DOHH2 (cell line): ENCODE results near the gene TAF1.
"Not testable (repeated sequence)": the region's sequence is repeated elsewhere in the genome, so short reads cannot be mapped to it uniquely, and the experiment has no call there.

Experiments
- CTCF ChIP-seq: fragments of 200-600 bp; sonication (generic); IDR thresholded peaks from one replicate; pipeline ENCODE4 v1.5.1; 2014; ENCODE audit warnings: antibody characterized with exemption, mild to moderate bottlenecking, low read depth, low read length; ENCODE audit not compliant: poor library complexity, severe bottlenecking
- EZH2phosphoT487 ChIP-seq: fragments of 200-600 bp; sonication (generic); IDR thresholded peaks from 2 replicates; pipeline ENCODE4 v1.6.1; 2017; ENCODE audit warnings: borderline replicate concordance, mild to moderate bottlenecking, antibody characterized with exemption, low read length, moderate library complexity, mixed read lengths

GRCh38 chrX:71451518-71451917 lies 85.4 kb downstream of the TAF1 start:
- not testable (repeated sequence) for TF ChIP-seq CTCF, EZH2phosphoT487
